ENCODE measurements around the gene CTBP1. TPM values are rescaled to one million over a fixed set of nuclear protein-coding genes. Genes with fewer than 3 reads are reported as not detected.

Gene CTBP1
- total RNA-seq, 1 donor from 2014 or later = 143 TPM

DNA sequence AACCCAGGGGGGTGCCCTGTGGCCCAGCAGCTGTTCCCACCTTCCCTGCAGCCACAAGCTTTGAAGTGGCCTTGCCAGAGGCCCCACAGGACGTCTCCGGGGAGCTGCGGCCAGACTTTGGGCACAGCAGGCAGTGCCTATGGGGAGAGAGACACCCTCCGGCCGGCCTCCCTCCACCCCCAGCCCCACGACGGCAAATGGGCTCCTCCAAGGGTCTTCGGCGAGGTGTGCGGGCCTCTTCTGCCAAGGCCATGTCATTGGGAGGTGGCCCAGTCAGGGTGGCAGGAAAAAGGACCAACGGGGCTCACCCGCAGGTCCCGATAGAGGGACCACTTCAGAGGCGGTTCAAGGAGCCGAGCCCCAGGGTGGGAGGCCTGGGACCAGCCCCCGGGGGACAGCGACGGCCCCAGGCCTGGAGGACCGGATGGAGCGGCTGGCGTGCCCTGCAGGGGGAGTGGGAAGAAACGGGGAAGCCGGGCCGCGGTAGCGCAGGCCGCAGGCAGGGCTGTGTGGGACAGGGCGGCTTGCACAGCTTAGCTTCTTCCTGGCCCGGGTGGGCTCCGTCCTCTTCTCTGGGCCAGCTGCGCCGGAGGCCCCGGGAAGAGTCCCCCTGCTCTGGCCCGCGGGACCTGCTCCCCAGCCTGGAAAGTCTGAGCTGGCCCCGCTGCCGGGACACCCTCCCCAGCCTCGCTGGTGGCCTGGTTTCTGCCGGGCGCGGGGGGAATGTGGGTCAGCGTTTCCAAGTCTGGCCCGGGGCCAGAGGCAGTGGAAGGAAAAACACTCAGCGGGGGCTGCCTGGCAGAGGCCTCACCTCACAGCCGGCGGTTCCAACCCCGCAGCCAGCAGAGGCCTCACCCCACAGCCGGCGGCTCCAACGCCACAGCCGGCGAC lies 54.7 kb downstream of the CTBP1 start:
- DNase-seq (ENCODE audit: low spot score) (peak; percentile 79), ATAC-seq (peak; percentile 4)
- intact Hi-C loops (cut with DNase I) = no loop called here

DNA sequence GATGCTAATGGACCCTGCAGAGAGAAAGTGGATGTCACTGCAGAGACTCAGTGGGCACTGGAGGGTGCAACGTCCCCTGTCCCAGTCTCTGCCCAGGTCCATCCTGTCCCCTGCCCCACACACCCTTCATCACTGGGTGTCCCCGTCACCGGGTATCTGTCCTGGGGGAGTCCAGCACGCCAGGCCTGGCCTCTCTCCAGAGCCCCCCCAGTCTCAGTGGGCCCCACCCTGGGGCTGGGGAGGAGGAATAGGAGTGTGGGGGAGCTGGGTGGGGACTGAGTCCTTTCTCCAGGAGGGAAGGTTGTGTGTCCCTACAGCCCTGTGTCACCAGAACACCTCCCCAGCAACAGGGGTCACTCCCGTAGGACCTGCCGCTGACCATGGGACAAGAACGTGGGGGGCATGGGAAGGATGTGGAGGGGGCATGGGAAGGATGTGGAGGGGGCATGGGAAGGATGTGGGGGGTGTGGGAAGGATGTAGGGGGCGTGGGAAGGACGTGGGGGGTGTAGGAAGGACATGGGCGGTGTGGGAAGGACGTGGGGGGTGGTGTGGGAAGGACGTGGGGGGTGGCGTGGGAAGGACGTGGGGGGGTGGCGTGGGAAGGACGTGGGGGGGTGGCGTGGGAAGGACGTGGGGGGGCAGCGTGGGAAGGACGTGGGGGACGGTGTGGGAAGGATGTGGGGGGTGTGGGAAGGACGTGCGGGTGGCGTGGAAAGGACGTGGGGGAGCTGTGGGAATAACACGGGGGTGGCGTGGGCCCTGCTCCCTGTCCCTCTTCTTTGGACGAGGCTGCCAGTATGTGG lies 55.5 kb downstream of the CTBP1 start:
- peak; percentile 56 for DNase-seq (ENCODE audit: low spot score)
- intact Hi-C loops (cut with DNase I) = no loop called here
- no peak for ATAC-seq

DNA sequence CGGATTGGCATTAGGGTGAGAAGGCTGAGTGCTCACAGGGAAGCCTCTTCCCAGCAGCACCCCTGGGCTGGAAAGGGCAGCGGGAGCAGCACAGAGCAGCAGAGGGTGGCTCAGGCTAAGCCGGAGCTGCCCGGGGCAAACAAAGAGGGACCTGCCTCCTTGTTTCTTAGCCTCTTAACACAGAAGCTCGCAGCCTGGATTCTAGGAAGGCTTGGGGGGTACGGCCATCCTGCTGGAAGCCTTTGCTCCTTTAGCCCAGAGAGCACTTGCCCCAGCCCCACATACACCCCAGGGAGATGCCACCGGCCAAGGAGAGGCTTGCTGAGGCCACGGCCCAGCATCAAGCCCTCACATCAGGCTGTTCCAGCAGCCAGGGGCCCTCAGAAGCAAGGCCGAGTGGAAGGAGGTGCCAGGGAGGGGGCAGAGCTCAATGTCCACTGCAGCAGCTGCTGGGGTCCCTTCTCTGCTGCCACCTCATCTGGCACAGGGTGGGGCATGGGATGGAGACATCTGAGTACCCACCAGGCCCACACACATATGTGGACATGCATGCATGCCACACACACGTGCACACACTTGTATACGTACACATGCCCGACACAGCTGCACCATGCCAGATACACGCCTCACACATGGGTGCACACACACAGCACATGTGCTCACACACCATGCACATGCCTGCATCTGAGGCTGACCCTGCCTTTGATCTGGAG lies 56.3 kb downstream of the CTBP1 start:
- peak; percentile 69 for ATAC-seq
- intact Hi-C loops (cut with DNase I) = no loop called here
- DNase-seq (ENCODE audit: low spot score) = peak; percentile 59

DNA sequence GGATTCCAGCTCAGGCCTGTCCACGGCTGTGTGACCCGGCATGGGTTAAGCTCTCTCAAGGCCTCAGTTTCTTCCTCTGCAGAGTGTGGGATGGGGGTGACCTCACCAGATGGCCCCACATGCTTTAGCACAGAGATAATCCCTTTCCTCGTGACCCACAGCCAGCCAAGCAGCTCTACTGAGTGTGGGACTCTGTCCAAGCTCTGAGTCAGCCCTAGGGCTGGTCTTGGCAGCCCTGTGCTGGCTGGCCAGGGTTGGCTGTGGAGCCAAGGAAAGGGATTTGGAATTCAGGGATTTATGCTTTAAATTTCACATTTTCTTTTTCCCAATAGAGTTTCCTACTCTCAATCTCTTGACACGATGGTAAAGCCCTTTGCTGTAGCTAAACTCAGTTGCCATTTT lies 56.8 kb downstream of the CTBP1 start:
- intact Hi-C loops (cut with DNase I) = no loop called here
- ATAC-seq (peak; percentile 98), DNase-seq (ENCODE audit: low spot score) (peak; percentile 92)

DNA sequence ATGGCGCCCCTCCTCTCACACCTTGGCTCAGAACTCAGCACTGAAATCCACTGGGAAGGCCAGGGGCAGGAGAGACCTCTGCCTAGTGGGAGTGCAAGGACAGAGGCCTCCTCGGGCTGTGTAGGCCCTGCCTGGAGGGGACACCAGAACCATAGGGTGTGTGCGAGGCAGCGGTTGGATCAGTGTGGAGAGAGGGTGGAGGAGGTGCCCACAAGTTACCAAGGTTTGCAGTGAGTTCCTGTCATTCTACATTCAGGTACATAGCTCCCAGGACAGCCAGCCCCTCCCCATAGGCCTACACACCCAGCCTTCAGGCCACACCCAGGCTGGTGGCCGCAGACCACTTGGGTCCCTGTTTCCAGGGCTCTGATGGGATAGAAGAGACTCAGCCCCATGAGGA lies 57.3 kb downstream of the CTBP1 start:
- DNase-seq (ENCODE audit: low spot score) = peak; percentile 60
- peak; percentile 4 for ATAC-seq
- intact Hi-C loops (cut with DNase I) = no loop called here

DNA sequence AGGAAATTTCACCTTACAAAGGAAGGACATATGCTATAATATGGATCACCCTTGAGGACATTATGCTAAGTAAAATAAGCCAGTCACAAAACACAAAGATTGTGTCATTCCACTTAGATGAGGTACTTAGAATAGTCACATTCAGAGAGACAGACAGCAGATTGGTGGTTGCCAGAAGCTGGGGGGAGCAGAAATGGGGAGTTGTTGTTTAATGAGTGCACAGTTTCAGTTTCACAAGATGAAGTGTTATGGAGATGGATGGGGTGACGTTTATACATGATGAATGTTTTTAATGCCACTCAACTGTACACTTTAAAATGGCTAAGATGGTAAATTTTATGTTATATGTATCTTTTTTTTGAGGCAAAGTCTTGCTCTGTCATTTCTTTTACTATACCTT lies 61.7 kb downstream of the CTBP1 start:
- ATAC-seq = no peak
- intact Hi-C loops (cut with DNase I) = loop anchor here (10.0 kb wide), 1 partner anchor 648 kb away; no protein-coding TSS in a partner anchor
- DNase-seq (ENCODE audit: low spot score) = peak; percentile 32

DNA sequence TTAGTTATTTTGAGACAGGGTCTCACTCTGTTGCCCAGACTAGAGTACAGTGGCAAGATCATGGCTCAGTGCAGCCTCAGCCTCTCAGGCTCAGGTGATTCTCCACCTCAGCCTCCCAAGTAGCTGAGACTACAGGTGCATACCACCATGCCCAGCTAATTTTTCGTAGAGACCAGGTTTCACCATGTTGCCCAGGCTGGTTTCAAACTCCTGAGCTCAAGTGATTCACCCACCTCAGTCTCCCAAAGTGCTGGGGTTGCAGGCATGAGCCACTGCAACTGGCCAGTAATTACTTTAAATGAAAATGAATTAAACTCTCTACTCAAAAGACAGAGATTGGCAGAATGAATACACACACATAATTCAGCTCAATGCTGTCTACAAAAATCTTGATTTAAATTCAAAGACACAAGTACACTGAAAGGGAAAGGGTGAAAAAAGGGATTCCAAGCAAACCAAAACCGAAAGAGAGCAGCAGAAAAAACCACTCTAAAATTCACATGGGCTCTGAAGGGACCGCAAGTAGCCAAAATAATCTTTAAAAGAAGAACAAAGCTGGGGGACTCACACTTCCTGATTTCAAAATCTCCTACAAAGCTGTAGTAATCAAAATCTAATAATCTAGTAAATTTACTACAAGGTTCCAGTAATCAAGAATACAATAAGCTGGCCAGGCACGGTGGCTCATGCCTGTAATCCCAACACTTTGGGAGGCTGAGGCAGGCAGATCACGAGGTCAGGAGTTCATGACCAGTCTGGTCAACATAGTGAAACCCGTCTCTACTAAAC lies 64.8 kb downstream of the CTBP1 start:
- ATAC-seq (peak; percentile 86), DNase-seq (ENCODE audit: low spot score) (peak; percentile 31)
- intact Hi-C loops (cut with DNase I) = loop anchor here (10.0 kb wide), 1 partner anchor 651 kb away; no protein-coding TSS in a partner anchor

DNA sequence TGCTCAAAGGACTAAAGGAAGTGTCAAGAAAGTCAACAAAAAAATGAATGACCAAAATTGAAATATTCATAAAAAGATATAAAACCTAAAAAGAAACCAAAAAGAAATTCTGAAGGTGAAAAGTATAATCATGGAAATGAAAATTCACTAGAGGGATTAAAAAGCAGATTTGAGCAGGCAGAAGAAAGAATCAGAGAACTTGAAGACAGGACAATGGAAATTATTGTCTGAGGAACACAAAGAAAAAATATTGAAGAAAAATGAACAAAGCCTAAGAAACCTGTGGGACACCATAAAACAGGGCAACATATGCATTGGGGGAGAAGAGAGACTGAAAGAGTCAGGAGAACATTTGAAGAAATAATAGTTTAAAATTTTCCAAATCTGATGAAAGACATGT lies 66.6 kb downstream of the CTBP1 start:
- intact Hi-C loops (cut with DNase I) = loop anchor here (10.0 kb wide), 1 partner anchor 652 kb away; no protein-coding TSS in a partner anchor
- no peak for ATAC-seq
- no peak for DNase-seq (ENCODE audit: low spot score)

DNA sequence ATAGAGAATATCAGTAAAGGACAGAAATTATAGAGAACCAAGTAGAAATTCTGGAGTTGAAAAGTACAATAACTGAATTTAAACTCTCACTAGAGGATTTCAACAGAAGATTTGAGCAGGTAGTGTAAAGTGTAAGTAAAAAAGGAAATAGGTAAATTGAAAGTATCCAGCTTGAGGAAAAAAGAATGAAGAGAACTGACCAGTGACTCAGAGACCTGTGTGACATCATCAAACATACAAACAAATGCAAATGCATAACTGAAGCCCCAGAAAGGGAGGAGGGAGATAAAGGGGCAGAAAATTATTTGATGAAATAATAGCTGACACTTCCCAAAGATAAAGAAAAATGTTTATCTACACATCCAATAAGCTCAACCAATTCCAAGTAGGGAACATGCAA lies 68.3 kb downstream of the CTBP1 start:
- ATAC-seq (no peak), DNase-seq (ENCODE audit: low spot score) (no peak)
- intact Hi-C loops (cut with DNase I) = loop anchor here (10.0 kb wide), 1 partner anchor 654 kb away; no protein-coding TSS in a partner anchor

DNA sequence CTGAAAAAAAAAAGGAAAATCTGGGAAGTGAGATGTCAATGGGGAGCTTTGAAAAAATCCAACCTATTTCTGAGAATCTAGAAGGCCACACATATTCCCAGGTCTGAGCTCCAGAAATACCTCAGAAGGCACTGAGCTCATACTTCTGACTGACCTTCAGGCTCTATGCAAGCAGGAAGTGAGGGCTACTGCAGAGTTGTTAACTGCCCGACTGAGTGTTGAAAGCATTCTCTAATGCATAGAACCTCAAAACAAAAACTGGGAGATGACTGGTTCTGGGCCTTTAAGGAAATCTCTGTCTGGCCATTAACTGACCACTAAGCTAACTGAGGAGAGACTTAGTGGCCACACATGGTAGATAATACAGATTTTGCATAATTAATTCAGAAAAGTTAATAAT lies 69.0 kb downstream of the CTBP1 start:
- DNase-seq (ENCODE audit: low spot score) = no peak
- no peak for ATAC-seq
- intact Hi-C loops (cut with DNase I) = loop anchor here (10.0 kb wide), 2 partner anchors 45 to 655 kb away; no protein-coding TSS in a partner anchor

DNA sequence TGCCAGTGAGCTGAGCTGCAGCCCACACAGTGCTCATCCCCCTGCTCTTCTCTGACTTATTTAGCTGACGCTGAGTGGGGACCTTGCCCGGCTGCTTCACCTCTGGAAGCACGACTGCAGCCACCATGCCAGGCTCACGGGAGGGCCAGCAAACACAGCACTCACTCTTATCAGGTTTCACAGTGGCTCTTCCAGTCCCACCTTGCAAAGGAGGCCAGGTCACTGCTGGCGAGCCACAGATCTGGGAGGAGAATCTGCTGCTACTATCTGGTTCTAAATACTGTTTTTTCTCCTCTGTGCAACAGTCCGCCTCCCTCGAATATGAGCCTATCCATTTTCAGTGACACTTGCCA lies 69.9 kb downstream of the CTBP1 start:
- no peak for DNase-seq (ENCODE audit: low spot score)
- ATAC-seq = no peak
- intact Hi-C loops (cut with DNase I) = loop anchor here (10.0 kb wide), 1 partner anchor 46 kb away; no protein-coding TSS in a partner anchor

DNA sequence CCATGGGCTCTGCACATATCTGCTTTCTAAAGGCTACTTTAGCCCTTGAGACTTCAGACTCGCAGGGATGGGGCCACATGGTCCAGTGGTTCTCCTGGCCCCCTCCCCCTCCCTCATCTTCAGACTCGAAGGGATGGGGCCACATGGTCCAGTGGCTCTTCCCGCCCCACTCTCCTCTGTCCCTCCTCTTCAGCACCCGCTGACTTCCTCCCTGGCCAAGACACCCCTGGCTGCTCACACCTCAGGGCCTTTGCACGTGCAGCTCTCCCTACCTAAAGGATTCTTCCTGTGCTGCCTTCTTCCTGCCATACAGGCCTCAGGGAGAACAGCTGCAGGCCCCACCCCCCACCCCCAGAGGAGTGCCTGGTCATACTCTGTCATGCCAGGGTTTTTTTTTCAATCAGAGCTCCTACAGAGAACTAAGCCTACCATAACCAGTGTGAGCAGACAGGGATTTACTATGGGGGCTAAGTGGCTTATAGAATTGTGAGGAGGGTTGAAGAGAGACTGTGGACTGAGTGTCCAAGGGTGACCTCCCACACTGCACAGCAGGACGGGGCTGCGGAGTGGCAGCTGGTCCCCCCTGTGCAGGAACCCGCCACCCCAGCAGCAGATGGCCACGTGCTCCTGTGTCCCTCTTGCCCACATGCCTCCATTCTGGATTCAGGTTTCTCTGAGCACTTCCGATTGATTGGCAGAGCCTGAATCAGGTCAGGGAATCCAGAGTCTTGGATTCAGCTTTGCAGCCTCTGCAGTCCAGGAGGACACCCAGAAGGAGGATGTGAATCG lies 70.4 kb downstream of the CTBP1 start:
- ATAC-seq (no peak), DNase-seq (ENCODE audit: low spot score) (no peak)
- intact Hi-C loops (cut with DNase I) = loop anchor here (10.0 kb wide), 1 partner anchor 46 kb away; no protein-coding TSS in a partner anchor

DNA sequence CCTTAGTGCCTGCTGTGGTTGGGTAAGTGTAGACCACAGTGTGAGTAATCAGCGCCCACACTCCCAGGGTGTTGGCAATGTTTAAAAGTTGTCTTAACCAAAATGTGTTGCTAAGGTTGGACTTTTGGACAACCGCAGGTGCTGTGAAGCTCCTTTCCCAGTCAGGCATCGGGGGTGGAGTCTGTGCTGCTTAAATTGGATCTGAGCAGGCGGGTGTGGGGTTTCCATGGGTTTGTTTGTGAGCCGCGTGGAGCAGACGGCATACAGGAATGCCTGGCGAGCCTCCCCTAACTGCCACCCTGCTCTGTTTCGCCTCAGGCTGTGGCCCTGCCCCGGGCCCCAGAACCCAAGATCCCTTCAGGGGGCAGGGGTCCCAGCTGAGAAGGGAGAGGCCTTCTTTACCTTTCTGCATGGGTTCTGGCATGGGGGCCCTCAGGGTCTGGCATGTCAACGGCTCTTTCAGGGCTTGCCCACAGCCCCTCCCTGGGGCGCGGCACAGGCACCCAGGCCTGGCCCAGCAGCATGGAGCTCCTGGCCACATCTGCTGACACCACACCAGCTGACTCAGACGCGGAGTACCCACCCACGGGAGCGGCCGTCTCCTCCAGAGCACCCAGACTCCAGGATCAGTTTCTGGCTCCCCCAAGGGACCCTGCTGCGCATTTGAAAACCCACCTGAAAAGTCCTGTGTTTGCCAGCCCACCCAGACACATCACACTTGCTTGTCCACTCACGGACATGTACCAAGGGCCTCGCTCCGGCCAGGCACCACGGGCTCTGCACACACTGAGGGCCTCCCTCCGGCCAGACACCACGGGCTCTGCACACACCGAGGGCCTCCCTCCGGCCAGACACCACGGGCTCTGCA lies 71.4 kb downstream of the CTBP1 start:
- DNase-seq (ENCODE audit: low spot score) = no peak
- intact Hi-C loops (cut with DNase I) = loop anchor here (10.0 kb wide), 1 partner anchor 47 kb away; no protein-coding TSS in a partner anchor
- ATAC-seq = no peak

DNA sequence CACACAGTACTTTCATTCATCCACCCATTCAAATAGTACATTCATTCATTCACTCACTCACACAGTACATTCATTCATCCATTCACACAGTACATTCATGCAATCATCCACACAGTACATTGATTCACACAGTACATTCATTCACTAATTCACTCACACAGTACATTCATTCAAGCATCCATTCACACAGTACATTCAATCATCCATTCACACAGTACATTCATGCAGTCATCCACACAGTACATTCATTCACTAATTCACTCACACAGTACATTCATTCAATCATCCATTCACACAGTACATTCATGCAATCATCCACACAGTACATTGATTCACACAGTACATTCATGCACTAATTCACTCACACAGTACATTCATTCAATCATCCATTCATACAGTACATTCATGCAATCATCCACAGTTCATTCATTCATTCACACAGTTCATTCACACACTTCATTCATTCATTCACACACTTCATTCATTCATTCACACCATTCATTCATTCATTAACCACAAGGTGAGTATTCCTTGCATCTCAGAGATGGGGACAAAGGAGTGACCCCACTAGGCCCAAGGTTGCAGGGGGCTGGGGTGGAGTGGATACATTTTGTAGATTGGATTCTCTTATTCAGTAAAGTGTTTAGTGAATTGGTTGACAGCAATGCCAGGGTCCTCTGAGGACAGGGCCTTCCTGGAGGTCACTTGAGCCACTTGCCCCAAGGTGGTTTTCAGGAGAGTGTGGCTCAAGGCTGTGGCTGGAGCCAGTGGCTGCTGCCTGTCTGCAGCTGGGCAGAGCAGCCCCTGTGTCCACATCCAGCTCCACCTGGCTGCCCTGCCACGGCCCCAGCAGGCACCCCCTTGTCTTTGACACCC lies 72.3 kb downstream of the CTBP1 start:
- intact Hi-C loops (cut with DNase I) = loop anchor here (10.0 kb wide), 1 partner anchor 48 kb away; no protein-coding TSS in a partner anchor
- ATAC-seq = no peak
- no peak for DNase-seq (ENCODE audit: low spot score)

DNA sequence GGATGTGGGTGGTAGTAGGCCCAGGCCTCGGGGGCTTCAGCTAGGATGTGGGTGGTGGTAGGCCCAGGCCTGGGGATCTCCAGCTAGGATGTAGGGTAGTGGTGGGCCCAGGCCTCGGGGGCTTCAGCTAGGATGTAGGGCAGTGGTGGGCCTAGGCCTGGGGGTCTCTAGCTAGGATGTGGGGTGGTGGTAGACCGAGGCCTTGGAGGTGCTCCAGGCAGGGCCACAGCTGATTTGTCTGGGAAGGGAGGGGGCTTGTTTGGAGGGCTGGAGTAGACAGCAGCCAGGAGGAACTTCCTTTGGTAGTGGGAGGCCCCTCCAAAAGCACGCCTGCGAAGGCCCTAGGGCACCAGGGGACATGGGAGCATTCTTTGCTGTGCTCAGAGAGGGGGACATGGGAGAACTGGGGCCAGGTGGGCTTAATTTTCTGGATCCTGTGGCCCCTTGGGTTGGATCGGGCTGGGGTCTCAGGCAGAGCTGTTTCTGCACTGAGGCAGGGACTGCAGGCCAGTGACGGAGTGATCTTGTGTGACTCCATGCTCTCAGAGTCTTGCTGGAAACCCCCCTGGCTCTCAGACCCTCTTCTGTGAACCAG lies 73.2 kb downstream of the CTBP1 start:
- intact Hi-C loops (cut with DNase I) = loop anchor here (10.0 kb wide), 1 partner anchor 49 kb away; no protein-coding TSS in a partner anchor
- peak; percentile 35 for DNase-seq (ENCODE audit: low spot score)
- no peak for ATAC-seq
